ENCODE results near the gene ARHGAP4.

Gene ARHGAP4

GRCh38 chrX:153945956-153946943 lies 20.2 kb upstream of the ARHGAP4 start:
- DNase-seq (ENCODE audit: low read depth), result no peak
- H3K4me3 ChIP-seq (ENCODE audit: control insufficient read depth, low read depth, low read length), result no peak overlapping the region
- no peak for TF ChIP-seq CTCF (IDR thresholded peaks at IDR 0.05; ENCODE audit: control insufficient read depth, insufficient read depth, low read depth, low read length, missing control alignments)

GRCh38 chrX:153944800-153945150 lies 18.7 kb upstream of the ARHGAP4 start:
- no peak for TF ChIP-seq CTCF (IDR thresholded peaks at IDR 0.05; ENCODE audit: control insufficient read depth, insufficient read depth, low read depth, low read length, missing control alignments)
- no peak overlapping the region for H3K4me3 ChIP-seq (ENCODE audit: control insufficient read depth, low read depth, low read length)
- DNase-seq (ENCODE audit: low read depth), result no peak

GRCh38 chrX:153944140-153944799 lies 18.2 kb upstream of the ARHGAP4 start, which contains the start of gene RENBP:
Gene RENBP (minus strand): TSS chrX:153944643. CDS start chrX:153944610, 33 bp downstream.
- H3K4me3 ChIP-seq (ENCODE audit: control insufficient read depth, low read depth, low read length), result no peak within 1 kb of the TSS
- DNase-seq (ENCODE audit: low read depth), result no peak
- TF ChIP-seq CTCF (IDR thresholded peaks at IDR 0.05; ENCODE audit: control insufficient read depth, insufficient read depth, low read depth, low read length, missing control alignments), result no peak

- DNase-seq (ENCODE audit: low read depth), result no peak
- TF ChIP-seq CTCF (IDR thresholded peaks at IDR 0.05; ENCODE audit: control insufficient read depth, insufficient read depth, low read depth, low read length, missing control alignments), result no peak
- no peak overlapping the region for H3K4me3 ChIP-seq (ENCODE audit: control insufficient read depth, low read depth, low read length)
Measured at GRCh38 chrX:153941336-153942252, 15.5 kb upstream of the ARHGAP4 start.

- no peak overlapping the region for H3K4me3 ChIP-seq (ENCODE audit: control insufficient read depth, low read depth, low read length)
- DNase-seq (ENCODE audit: low read depth), result no peak
- no peak for TF ChIP-seq CTCF (IDR thresholded peaks at IDR 0.05; ENCODE audit: control insufficient read depth, insufficient read depth, low read depth, low read length, missing control alignments)
Measured at GRCh38 chrX:153939573-153939972, 13.5 kb upstream of the ARHGAP4 start.

GRCh38 chrX:153938226-153938786 lies 12.2 kb upstream of the ARHGAP4 start:
- no peak overlapping the region for H3K4me3 ChIP-seq (ENCODE audit: control insufficient read depth, low read depth, low read length)
- DNase-seq (ENCODE audit: low read depth), result no peak
- TF ChIP-seq CTCF (IDR thresholded peaks at IDR 0.05; ENCODE audit: control insufficient read depth, insufficient read depth, low read depth, low read length, missing control alignments), result no peak

Data from AG09309 (cell line).